CD4-positive, alpha-beta T cell treated with Interleukin-17A for 1 hour (primary cell): Measurements from ENCODE around the gene THOC1.

Source experiments
- DNase-seq: peaks from one replicate; pipeline ENCODE4 v3.0.0-alpha.2; 2020

The THOC1 gene

GRCh38 chr18:275486-275885 lies 7.6 kb upstream of the THOC1 start:
- DNase-seq: no peak

GRCh38 chr18:274313-274712 lies 6.5 kb upstream of the THOC1 start:
- DNase-seq: no peak

GRCh38 chr18:273525-273924 lies 5.7 kb upstream of the THOC1 start:
- no peak for DNase-seq

- DNase-seq: no peak
Observed at GRCh38 chr18:272650-273049, 4.8 kb upstream of the THOC1 start.

- DNase-seq: no peak
Observed at GRCh38 chr18:269480-270095, 1.7 kb upstream of the THOC1 start.

- DNase-seq: no peak
Observed at GRCh38 chr18:267380-267687, 513 bp downstream of the THOC1 start.

- DNase-seq: no peak
Observed at GRCh38 chr18:261398-262073, 6.3 kb downstream of the THOC1 start.

GRCh38 chr18:260547-260946 lies 7.3 kb downstream of the THOC1 start:
- no peak for DNase-seq

GRCh38 chr18:255171-255570 lies 12.7 kb downstream of the THOC1 start:
- DNase-seq: no peak

- no peak for DNase-seq
Observed at GRCh38 chr18:253121-253520, 14.7 kb downstream of the THOC1 start.

GRCh38 chr18:251572-251971 lies 16.3 kb downstream of the THOC1 start:
- no peak for DNase-seq

GRCh38 chr18:250685-251084 lies 17.2 kb downstream of the THOC1 start:
- no peak for DNase-seq

GRCh38 chr18:248053-248452 lies 19.8 kb downstream of the THOC1 start:
- no peak for DNase-seq

- no peak for DNase-seq
Observed at GRCh38 chr18:245282-245847, 22.5 kb downstream of the THOC1 start.

- no peak for DNase-seq
Observed at GRCh38 chr18:240175-240574, 27.7 kb downstream of the THOC1 start.

GRCh38 chr18:231563-231962 lies 36.3 kb downstream of the THOC1 start:
- DNase-seq: no peak

GRCh38 chr18:228586-228985 lies 39.3 kb downstream of the THOC1 start:
- DNase-seq: no peak

- DNase-seq: no peak
Observed at GRCh38 chr18:227902-228301, 39.9 kb downstream of the THOC1 start.

- DNase-seq: no peak
Observed at GRCh38 chr18:227374-227773, 40.5 kb downstream of the THOC1 start.

GRCh38 chr18:225745-226144 lies 42.1 kb downstream of the THOC1 start:
- DNase-seq: no peak

- DNase-seq: no peak
Observed at GRCh38 chr18:220708-221107, 47.1 kb downstream of the THOC1 start.

- DNase-seq: no peak
Observed at GRCh38 chr18:217532-218336, 50.1 kb downstream of the THOC1 start.

- no peak for DNase-seq
Observed at GRCh38 chr18:215448-216010, 52.3 kb downstream of the THOC1 start.

- no peak for DNase-seq
Observed at GRCh38 chr18:213966-214365, 53.9 kb downstream of the THOC1 start.
